ENCODE results near the gene DCTN2. TPM values are rescaled to one million over a fixed set of nuclear protein-coding genes. Genes with fewer than 3 reads are reported as not detected.

DCTN2 gene
- total RNA-seq, 1 donor from 2014 or later, result 103 TPM

GRCh38 chr12:57536597-57536942 is 10.4 kb downstream of the DCTN2 start:
- no peak for DNase-seq (ENCODE audit: low spot score in 2 of 2, unreplicated experiment in 2 of 2)
- no peaks in the 10 kb centered on the region for H3K9me3 Mint-ChIP-seq
- TF ChIP-seq, protein P1, sequence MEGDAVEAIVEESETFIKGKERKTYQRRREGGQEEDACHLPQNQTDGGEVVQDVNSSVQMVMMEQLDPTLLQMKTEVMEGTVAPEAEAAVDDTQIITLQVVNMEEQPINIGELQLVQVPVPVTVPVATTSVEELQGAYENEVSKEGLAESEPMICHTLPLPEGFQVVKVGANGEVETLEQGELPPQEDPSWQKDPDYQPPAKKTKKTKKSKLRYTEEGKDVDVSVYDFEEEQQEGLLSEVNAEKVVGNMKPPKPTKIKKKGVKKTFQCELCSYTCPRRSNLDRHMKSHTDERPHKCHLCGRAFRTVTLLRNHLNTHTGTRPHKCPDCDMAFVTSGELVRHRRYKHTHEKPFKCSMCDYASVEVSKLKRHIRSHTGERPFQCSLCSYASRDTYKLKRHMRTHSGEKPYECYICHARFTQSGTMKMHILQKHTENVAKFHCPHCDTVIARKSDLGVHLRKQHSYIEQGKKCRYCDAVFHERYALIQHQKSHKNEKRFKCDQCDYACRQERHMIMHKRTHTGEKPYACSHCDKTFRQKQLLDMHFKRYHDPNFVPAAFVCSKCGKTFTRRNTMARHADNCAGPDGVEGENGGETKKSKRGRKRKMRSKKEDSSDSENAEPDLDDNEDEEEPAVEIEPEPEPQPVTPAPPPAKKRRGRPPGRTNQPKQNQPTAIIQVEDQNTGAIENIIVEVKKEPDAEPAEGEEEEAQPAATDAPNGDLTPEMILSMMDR (IDR thresholded peaks at IDR 0.05; ENCODE audit: unreplicated experiment), result no peak
- peaks cover 7% of the 10 kb centered on the region for H3K4me1 Mint-ChIP-seq
- H3K4me3 Mint-ChIP-seq, result no peak overlapping the region
- no peak overlapping the region for H3K27ac Mint-ChIP-seq
- H3K36me3 Mint-ChIP-seq, result peaks cover 36% of the 10 kb centered on the region
- no peaks in the 10 kb centered on the region for H3K27me3 Mint-ChIP-seq (ENCODE audit: low read depth)

DNA sequence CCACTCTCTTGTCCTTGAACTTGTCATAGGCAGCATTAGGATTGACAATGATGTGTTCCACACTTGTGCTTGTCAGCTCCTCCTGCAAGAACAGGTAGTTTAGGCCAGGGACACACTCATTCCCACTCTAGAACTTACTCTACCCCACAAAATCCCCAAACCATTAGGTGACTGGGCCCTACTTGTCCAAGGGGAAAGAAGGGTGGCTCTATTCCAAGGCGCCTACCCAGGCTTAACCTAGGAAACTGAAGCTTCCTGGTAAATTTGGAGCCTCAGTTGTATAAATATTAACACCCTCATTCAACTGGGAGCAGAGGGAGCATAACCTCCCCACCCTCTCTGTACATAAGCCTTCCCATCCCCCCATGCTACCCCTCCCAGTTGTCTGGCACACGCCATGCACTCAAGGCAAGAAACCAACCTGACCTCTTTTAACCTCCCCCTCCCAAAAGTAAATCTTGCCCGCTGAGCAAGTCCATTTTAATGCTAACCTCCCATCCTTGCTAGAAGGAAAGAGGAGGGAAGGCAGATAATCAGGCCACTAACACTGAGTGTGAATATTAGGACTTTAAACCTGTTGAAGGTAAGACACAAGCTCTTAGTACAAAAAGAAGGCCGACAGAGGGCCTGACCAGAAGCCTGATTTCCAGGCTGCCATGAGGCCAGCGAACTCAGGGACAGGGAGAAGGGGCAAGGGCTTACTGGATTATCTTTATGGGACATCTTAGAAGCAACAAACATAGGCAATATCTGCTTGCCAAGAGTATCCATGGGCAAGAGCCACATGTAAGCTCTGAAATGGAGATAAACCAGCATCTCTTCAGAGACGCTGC is 11.0 kb downstream of the DCTN2 start:
- no peak for DNase-seq (ENCODE audit: low spot score in 2 of 2, unreplicated experiment in 2 of 2)
- Mint-ChIP-seq H3K9me3 (no peaks in the 10 kb centered on the region), H3K27ac (no peak overlapping the region), H3K27me3 (ENCODE audit: low read depth) (no peaks in the 10 kb centered on the region), H3K36me3 (peaks cover 36% of the 10 kb centered on the region), H3K4me3 (no peak overlapping the region), H3K4me1 (peaks cover 3% of the 10 kb centered on the region)
- TF ChIP-seq, protein P1 (IDR thresholded peaks at IDR 0.05; ENCODE audit: unreplicated experiment), result no peak

GRCh38 chr12:57534991-57535543 is 11.9 kb downstream of the DCTN2 start:
- DNase-seq (ENCODE audit: low spot score in 2 of 2, unreplicated experiment in 2 of 2), result no peak
- H3K4me1 Mint-ChIP-seq, result no peaks in the 10 kb centered on the region
- TF ChIP-seq, protein P1 (IDR thresholded peaks at IDR 0.05; ENCODE audit: unreplicated experiment), result no peak
- no peaks in the 10 kb centered on the region for H3K27me3 Mint-ChIP-seq (ENCODE audit: low read depth)
- no peak overlapping the region for H3K27ac Mint-ChIP-seq
- H3K4me3 Mint-ChIP-seq, result no peak overlapping the region
- H3K36me3 Mint-ChIP-seq, result peaks cover 38% of the 10 kb centered on the region
- no peaks in the 10 kb centered on the region for H3K9me3 Mint-ChIP-seq

- Mint-ChIP-seq H3K36me3 (peaks cover 38% of the 10 kb centered on the region), H3K4me1 (no peaks in the 10 kb centered on the region), H3K4me3 (no peak overlapping the region), H3K9me3 (no peaks in the 10 kb centered on the region), H3K27ac (no peak overlapping the region), H3K27me3 (ENCODE audit: low read depth) (no peaks in the 10 kb centered on the region)
- TF ChIP-seq, protein P1 (IDR thresholded peaks at IDR 0.05; ENCODE audit: unreplicated experiment), result no peak
- no peak for DNase-seq (ENCODE audit: low spot score in 2 of 2, unreplicated experiment in 2 of 2)
These were observed 12.7 kb downstream of the DCTN2 start for GRCh38 chr12:57534250-57534649.

- Mint-ChIP-seq H3K27me3 (ENCODE audit: low read depth) (no peaks in the 10 kb centered on the region), H3K4me1 (no peaks in the 10 kb centered on the region), H3K36me3 (peaks cover 31% of the 10 kb centered on the region), H3K9me3 (no peaks in the 10 kb centered on the region), H3K27ac (no peak overlapping the region), H3K4me3 (no peak overlapping the region)
- TF ChIP-seq, protein P1 (IDR thresholded peaks at IDR 0.05; ENCODE audit: unreplicated experiment), result no peak
- DNase-seq (ENCODE audit: low spot score in 2 of 2, unreplicated experiment in 2 of 2), result no peak
These were observed 13.9 kb downstream of the DCTN2 start for GRCh38 chr12:57533108-57533507.

Measured in mesothelial cell of epicardium (in vitro differentiated cells).